ENCODE data around the gene SMPD1.

- TF ChIP-seq CTCF (IDR thresholded peaks at IDR 0.05) = no peak
- TF ChIP-seq POLR2AphosphoS5 (IDR thresholded peaks at IDR 0.05) = no peak
Observed at GRCh38 chr11:6404342-6405051, 14.2 kb downstream of the SMPD1 start.

Measured in transverse colon (tissue), 4 donors.